ENCODE data around the gene EMX1.

The EMX1 gene

GRCh38 chr2:72958542-72959385, 41.4 kb downstream of the EMX1 start:
- DNase-seq (ENCODE audit: low read depth): no peak

GRCh38 chr2:72959554-72959953, 42.2 kb downstream of the EMX1 start:
- DNase-seq (ENCODE audit: low read depth): no peak

- no peak for DNase-seq (ENCODE audit: low read depth)
Observed at GRCh38 chr2:72959995-72960981, 43.0 kb downstream of the EMX1 start.

GRCh38 chr2:72961036-72961720, 43.9 kb downstream of the EMX1 start:
- no peak for DNase-seq (ENCODE audit: low read depth)

GRCh38 chr2:72961853-72962468, 44.6 kb downstream of the EMX1 start:
- no peak for DNase-seq (ENCODE audit: low read depth)

GRCh38 chr2:72962911-72963310, 45.6 kb downstream of the EMX1 start:
- no peak for DNase-seq (ENCODE audit: low read depth)

- DNase-seq (ENCODE audit: low read depth): no peak
Observed at GRCh38 chr2:72963423-72964145, 46.3 kb downstream of the EMX1 start.

GRCh38 chr2:72964146-72964525, 46.8 kb downstream of the EMX1 start:
- no peak for DNase-seq (ENCODE audit: low read depth)

- no peak for DNase-seq (ENCODE audit: low read depth)
Observed at GRCh38 chr2:72965016-72965415, 47.7 kb downstream of the EMX1 start.

- no peak for DNase-seq (ENCODE audit: low read depth)
Observed at GRCh38 chr2:72965770-72966450, 48.6 kb downstream of the EMX1 start.

- no peak for DNase-seq (ENCODE audit: low read depth)
Observed at GRCh38 chr2:72968286-72968685, 51.0 kb downstream of the EMX1 start.

- DNase-seq (ENCODE audit: low read depth): no peak
Observed at GRCh38 chr2:72969706-72970105, 52.4 kb downstream of the EMX1 start.

GRCh38 chr2:72971036-72971435, 53.7 kb downstream of the EMX1 start:
- no peak for DNase-seq (ENCODE audit: low read depth)

GRCh38 chr2:72972352-72973136, 55.2 kb downstream of the EMX1 start:
- no peak for DNase-seq (ENCODE audit: low read depth)

- no peak for DNase-seq (ENCODE audit: low read depth)
Observed at GRCh38 chr2:72973137-72973535, 55.8 kb downstream of the EMX1 start.

- peak; percentile 75 for DNase-seq (ENCODE audit: low read depth)
Observed at GRCh38 chr2:72973566-72974435, 56.5 kb downstream of the EMX1 start.

GRCh38 chr2:72974436-72974754, 57.1 kb downstream of the EMX1 start:
- DNase-seq (ENCODE audit: low read depth): no peak

- DNase-seq (ENCODE audit: low read depth): no peak
Observed at GRCh38 chr2:72975017-72975416, 57.7 kb downstream of the EMX1 start.

- no peak for DNase-seq (ENCODE audit: low read depth)
Observed at GRCh38 chr2:72979896-72980295, 62.6 kb downstream of the EMX1 start.
